ENCODE measurements around the gene GPT2.
A peak's percentile ranks its signal among the peaks of the same experiment; 100 is the strongest.

GPT2 gene

DNA sequence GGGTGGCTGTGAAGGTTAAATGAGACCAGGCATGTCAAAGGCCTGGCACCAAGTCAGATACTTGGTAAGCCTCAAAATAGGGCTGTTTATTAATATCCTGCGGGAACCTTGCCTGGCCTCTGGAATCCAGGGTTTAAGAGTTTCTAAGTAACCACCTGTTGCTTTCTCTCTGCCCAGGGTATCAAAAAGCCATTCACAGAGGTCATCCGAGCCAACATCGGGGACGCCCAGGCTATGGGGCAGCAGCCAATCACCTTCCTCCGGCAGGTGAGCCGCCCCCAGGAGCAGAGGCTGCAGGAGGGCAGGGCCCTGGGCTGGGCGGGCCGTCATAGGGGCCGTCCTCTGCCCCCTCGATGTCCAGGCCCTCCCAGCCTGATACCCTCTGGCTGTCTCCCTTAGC is 13.3 kb downstream of the GPT2 start:
- DNase-seq: no peak

GRCh38 chr16:46898006-46898405 is 13.8 kb downstream of the GPT2 start:
- no peak for DNase-seq

- no peak for DNase-seq
Measured at GRCh38 chr16:46899443-46900143, 15.4 kb downstream of the GPT2 start.

DNA sequence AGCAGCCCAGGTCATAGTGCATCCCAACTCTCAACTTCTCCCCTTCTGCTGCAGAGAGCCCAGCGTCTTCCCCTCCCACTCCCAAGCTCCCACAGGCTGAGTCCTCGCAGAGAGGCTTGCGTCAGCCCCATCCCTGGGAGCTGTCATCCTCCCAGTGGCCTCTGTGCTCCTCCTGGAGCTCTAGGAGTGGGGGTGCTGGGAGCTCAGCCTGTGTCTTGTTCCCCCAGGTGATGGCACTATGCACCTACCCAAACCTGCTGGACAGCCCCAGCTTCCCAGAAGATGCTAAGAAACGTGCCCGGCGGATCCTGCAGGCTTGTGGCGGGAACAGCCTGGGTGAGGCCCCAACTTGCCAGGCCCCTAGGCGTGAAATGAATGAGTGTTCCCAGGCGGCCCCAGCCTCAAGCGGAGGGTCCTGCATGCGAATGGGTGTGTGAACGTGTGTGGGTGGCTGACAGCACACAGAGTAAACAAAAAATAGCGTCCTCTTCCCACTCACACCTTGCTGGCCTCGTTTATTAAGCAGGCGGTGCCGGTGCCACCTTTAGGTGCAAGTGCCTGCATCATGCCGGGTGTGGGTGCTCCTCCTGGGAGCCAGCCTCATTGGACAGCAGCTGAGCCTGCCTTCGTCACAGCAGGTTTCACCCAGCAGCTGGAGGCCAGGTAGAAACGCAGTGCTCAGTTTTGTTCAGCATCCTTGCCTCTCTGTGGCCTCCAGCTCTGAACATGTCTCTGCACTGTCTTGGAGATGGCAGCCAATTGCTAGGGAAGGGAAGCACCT is 16.5 kb downstream of the GPT2 start:
- DNase-seq: no peak

GRCh38 chr16:46901709-46902108 is 17.5 kb downstream of the GPT2 start:
- DNase-seq: no peak

GRCh38 chr16:46903255-46903905 is 19.2 kb downstream of the GPT2 start:
- DNase-seq: no peak

- no peak for DNase-seq
Measured at GRCh38 chr16:46904471-46904870, 20.3 kb downstream of the GPT2 start.

- no peak for DNase-seq
Measured at GRCh38 chr16:46906360-46907060, 22.3 kb downstream of the GPT2 start.

GRCh38 chr16:46907061-46907774 is 23.1 kb downstream of the GPT2 start:
- DNase-seq: no peak

DNA sequence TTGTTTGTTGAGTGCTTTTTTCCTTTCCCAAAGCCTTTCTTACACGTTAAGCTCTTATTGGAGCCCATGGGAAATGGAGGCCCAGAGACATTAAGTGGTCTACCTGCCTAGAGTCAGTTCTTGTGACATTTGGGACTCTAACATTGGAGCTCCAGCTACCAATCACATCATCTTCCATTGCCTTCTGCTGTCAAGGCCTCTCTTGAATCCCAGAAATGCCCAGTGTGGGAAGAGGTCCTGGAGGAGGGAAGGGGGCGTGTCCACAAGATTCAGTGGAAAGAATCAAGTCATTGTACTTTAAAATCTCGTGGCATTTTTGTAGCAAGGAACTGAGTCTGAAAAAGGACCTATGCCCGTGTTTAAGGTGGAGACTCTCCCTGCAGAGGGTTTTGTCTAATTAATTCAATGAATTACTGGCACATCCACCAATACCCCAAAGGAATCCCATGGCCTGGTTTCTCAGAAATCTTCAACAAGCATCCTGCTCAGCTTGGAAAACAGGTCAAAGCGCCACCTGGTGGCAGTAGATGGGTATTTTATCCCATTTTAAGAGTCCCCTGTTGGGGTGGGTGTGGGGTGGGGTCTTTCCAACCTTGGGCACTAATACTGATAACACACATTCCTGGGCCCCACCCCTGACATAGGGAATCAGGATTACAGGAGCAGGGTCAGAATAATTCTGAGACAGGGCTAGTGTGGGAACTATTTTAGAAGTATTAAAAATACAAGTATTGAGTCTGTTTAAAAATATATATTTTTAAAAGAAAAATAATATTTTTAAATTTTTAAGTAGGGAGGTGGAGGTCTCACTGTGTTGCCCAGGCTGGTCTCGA is 24.6 kb downstream of the GPT2 start:
- peak; percentile 79 for DNase-seq

DNA sequence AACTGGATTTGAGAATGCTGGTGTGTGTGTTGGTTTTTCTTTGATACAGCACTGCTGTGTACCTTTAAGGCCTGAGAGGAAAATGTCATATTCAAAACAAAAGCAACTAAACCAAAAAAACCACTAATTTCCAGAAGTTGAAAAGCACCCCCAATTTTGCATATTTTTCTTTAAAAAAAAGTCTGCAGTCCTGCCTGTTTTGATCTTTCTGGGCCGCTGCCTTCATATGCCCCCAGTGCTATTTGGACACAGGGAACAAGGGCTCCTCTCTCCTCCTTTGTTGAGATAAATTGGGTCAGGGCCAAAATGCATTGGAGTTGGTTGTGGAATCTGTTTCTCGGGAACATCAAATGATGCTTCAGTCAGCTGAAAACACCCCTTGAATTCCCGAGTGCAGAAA is 26.9 kb downstream of the GPT2 start:
- no peak for DNase-seq

GRCh38 chr16:46911650-46912049 is 27.5 kb downstream of the GPT2 start:
- DNase-seq: no peak

DNA sequence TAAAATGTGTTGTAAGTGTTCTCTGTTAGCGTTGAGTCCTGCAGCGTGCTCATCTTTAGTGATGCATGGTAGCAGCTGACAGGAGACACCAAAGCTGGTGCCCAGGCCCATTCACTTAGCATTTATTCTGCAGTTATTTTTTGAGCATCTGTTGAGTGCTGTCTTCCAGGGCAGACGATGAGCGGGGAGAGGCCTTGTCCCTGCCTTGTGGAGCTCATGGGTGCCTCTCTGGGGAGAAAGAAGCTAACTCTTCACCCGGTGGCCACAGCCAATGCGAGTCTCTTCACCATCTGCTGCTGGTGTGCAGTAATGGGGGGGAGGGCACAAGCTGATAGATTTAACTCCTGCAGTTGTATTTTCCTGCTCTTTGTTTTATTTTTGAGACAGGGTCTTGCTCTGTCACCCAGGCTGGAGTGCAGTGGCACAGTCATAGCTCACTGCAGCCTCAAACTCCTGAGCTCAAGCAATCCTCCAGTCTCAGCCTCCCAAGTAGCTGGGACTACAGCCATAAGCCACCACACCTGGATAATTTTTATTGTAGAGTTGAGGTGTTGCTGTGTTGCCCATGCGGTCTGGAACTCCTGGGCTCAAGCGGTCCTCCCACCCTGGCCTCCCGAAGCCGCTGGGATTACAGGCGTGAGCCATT is 30.5 kb downstream of the GPT2 start:
- no peak for DNase-seq

GRCh38 chr16:46915483-46916025 is 31.4 kb downstream of the GPT2 start:
- DNase-seq: no peak

GRCh38 chr16:46916980-46917379 is 32.8 kb downstream of the GPT2 start:
- peak; percentile 62 for DNase-seq

- no peak for DNase-seq
Measured at GRCh38 chr16:46918400-46918799, 34.2 kb downstream of the GPT2 start.

- DNase-seq: peak; percentile 18
Measured at GRCh38 chr16:46918905-46919792, 35.0 kb downstream of the GPT2 start.

DNA sequence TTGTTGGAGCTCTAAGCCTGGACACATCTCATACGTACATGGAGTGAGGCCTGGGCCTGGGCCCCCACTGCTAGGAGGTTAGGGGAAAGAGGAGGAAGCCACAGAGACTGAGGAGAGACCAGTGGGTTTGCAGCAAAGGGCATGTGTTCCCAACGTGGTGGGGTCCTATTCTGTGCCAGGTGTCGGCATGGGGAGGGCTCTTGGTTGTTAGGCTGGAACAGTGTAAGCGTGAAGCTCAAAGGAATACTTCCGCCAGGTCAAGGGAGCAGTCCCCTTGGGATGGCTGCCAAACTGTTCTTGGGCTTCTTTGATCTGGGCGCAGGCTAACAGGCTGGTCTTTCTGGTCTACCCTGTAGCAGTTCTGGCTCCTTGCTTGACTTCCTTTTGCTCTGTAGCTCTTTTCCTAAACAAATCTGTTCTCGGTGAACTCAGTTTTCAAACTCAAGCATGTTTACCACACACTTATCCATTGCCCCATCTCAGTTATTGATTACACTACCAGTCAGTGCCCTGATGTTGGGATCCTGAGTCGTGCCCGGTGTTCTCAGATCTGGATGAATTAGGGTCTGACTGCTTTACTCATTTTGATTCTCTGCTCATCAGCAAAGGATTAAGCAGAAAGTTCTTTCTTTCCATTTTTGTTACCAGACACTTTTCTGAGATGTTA is 36.4 kb downstream of the GPT2 start:
- no peak for DNase-seq

DNA sequence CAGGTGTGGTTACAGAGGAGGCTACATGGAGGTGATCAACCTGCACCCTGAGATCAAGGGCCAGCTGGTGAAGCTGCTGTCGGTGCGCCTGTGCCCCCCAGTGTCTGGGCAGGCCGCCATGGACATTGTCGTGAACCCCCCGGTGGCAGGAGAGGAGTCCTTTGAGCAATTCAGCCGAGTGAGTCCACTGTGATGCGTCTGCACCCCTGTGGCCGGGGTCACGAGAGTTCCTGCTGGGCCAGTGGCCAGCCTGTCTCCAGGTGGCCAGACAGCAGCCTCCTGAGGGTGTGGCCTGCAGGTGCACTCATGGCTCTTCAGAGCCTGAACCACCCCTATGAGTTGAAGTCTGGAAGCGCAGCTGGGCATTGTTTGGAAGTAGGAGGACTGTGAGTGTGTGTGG is 38.1 kb downstream of the GPT2 start:
- DNase-seq: no peak

All from hematopoietic multipotent progenitor cell treated with erythropoietin and hydrocortisone succinate and interleukin-3 and kit ligand, for 4 days (in vitro differentiated cells).